CD4-positive, alpha-beta T cell treated with Interleukin-12 subunit alpha and Interleukin-12 subunit beta, for 1 hour (primary cell): ENCODE measurements around the gene VWA2.

Source experiments
- DNase-seq: peaks from one replicate; pipeline ENCODE4 v3.0.0-alpha.2; 2020

VWA2 gene, protein sequence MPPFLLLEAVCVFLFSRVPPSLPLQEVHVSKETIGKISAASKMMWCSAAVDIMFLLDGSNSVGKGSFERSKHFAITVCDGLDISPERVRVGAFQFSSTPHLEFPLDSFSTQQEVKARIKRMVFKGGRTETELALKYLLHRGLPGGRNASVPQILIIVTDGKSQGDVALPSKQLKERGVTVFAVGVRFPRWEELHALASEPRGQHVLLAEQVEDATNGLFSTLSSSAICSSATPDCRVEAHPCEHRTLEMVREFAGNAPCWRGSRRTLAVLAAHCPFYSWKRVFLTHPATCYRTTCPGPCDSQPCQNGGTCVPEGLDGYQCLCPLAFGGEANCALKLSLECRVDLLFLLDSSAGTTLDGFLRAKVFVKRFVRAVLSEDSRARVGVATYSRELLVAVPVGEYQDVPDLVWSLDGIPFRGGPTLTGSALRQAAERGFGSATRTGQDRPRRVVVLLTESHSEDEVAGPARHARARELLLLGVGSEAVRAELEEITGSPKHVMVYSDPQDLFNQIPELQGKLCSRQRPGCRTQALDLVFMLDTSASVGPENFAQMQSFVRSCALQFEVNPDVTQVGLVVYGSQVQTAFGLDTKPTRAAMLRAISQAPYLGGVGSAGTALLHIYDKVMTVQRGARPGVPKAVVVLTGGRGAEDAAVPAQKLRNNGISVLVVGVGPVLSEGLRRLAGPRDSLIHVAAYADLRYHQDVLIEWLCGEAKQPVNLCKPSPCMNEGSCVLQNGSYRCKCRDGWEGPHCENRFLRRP

DNA sequence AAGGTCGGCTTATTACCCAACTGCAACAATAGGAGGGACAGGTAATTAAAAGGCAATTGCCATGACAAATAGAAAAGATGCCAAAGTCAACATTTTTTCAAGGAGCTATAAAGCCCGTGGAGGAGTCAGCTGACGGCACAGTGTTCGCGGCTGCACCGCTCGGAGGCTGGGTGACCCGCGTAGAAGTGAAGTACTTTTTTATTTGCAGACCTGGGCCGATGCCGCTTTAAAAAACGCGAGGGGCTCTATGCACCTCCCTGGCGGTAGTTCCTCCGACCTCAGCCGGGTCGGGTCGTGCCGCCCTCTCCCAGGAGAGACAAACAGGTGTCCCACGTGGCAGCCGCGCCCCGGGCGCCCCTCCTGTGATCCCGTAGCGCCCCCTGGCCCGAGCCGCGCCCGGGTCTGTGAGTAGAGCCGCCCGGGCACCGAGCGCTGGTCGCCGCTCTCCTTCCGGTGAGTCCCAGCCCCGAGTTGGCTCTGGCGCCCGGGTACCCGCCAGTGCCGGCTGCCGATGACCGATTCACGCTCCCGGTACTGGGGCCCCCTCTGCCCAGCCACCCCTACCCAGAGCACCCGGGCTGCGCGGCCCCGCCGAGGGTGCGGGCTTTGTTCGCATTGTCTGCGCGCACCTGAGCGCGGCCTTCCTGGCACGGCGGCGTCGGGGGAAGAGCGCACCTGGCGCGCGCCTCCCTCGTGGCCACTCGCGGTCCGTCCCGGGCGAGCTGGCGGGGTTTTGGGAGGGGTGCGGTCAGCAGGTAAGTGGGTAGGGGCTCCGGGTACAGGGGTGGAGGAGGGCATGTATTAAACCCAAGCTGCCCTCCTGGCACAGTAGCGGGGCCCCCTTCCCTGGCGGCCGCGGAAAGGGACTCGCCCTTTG is at the start of gene VWA2:
Gene VWA2 (plus strand): TSS at position 138 of the 877 bp plus-strand sequence. CDS start 9,460 bp downstream, outside the sequence.
- peak; percentile 10 for DNase-seq

DNA sequence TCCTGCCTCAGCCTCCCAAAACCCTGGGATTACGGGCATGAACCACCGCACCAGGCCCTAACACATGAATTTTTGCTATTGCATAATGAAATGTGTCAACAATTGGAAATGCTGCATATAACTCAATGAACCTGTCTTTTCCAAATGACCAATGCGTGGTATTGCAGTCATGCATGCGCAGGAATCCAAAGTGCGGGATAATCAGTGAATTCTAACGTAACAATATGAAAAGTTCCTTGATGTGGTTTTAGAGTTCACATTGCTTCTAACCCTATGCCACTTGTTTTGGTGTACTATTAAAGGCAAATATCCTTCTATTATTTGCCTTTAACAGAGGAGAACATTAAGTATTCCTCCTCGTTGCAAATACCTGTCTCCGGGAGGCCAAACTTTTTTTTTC is 49.4 kb upstream of the VWA2 start:
- DNase-seq: no peak

DNA sequence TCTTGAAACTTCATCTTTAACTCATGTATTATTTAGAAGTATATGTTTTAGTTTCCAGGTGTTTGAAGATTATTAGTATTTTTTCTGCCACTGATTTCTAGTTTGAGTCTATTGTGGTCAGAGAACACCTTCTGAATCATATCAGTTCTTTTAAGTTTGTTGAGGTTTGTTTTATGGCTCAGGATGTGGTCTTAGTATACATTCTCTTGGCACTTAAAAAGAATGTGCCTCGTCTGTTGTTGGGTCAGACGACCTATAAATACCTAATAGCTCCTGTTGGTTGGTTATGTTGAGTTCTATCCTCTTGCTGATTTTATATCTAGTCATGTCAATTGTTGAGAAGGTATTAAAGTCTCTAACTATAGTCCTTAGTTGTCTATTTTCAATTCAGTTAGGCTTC is 44.0 kb upstream of the VWA2 start:
- no peak for DNase-seq

DNA sequence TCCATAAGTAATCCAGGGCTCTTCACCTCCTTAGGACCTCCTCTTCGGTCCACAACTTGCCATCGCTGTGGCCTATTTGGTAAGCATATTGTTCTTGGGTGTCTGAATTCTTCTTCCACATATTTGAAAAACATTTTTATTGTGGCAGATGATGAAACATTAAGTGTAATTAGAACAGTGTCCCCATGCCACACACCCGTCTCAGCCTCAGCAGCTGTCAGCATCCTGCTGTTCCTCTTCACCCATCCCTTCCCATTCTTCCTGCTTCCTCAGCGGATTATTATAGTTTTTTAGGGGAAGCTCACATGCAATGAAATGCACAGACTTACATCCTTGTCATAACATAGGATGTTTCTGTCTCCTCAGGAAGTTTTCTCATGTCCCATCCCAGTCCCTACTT is 39.8 kb upstream of the VWA2 start:
- DNase-seq: no peak

DNA sequence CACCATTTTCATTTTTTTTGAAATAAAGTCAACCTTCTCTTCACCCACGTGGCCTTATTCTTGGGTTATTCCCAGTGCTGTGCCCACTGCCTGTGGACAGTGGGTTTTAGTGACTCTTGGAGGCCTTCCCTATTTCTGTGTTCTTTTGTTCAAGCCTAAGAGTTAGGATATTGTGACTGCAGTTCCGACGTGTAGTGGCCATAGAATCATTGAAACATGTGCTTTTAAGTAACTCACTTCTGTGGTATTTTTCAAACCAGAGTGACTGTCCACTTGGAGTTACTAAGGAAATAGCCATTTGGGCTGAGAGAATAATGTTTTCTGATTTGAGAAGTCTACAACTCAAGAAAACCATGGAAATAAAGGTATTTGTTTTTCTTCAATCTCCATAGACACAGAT is 36.2 kb upstream of the VWA2 start:
- no peak for DNase-seq

DNA sequence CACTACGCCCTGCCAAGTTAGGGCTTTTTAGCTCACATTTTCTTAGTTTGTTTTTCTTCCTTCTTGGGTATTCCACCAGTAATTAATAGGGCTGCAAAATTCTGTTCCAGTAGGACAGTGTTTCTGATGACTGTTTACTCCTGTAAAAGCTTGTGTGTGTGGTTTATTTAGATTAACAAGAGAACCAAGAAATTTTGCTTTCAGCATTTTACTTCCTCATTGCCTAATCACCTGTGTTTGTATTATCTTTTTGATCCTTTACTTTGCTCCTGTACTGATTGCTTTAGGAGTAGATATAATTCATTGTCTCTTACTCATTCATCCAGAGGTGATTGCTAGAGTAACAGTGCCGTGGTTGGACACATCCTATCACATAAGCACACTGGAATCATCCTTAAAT is 32.2 kb upstream of the VWA2 start:
- DNase-seq: no peak

DNA sequence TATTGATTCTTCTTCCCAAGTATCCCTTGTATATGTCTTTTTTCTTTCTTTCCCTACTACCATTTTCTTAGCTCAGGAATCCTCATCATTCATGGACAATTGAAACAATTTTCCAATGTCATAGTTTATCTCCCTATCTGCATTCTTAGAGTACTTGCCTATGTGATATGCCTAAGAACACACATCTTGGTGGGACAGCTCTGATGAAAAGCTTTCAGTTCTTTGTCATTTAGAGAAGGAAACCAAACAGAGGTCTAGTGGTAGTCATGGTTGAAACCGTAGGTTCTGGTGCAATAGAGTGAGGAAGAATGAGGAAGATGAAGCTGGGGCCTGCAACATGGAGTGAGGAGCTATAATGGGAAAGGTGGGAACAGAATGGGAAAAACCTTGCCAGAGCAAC is 31.7 kb upstream of the VWA2 start:
- no peak for DNase-seq

DNA sequence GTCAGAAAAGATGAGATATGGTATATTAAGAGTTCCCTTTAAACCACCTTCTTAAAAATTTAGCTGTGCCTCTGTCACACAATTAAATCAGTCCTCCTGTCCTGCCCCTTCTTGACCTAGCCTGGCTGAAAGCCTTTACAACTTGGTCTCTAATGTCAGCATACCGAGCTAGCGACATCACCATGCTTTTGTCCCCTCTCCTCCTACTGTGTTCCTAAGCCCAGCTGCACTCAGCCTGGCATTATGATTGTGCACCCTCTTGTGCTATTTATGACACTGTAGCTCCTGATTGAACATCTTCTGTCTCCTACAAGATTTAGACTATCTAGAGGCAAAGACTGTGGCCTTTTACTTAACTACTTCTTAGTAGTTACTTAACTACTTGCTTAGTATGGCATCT is 30.7 kb upstream of the VWA2 start:
- DNase-seq: no peak

DNA sequence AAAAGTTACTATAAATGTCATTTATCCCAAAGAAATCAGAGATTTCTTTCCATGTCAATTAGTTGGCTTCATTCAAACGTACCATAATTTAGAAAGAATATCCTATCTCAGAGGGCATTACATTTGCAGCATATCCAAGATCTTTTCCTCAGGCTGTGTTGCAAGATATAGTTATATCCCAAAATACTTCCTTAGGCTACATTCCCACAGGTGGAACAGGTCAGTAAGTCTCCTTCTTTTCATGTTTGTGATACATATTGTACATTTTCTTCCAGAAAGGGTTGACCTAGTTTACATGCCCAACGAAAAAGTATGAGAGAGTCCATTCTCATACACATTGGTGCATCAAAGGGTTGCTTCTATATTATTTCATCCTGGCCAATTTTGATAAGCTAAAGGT is 26.9 kb upstream of the VWA2 start:
- no peak for DNase-seq

DNA sequence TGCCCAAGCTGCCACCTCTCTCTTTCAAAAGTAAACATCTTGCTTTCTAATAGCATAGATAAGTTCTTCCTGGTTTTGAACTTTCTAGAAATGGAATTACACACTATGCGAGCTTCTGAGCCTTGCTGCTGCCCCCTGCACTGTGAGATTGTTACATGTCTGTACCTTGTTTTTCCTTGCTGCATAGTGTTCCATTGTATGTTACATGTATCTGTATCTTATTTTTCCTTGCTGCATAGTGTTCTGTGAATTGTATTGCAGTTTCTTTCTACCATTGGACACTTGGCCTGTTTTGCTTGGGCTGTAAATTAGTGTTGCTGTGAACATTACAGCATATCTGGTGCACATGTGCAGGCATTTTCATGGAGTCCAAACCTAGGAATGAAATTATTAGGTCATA is 24.0 kb upstream of the VWA2 start:
- DNase-seq: no peak

DNA sequence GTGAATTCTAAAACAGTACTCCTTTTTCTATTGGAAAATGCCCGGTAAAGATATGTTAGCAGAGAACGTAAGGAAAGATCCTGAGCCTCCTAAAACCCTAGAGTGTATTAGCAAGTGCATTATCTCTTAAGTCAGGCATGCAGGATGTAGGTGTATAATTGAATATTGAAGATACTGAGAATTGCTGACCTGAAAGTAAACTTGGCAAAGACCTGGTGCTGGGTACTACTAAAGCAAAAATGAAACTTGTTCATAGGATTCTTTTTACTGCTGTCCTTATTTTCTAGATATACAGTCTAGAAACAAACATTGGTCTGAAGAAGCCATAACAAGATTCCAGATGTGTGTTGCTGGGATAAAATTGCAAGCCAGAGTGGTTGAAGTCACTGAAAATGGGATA is 18.8 kb upstream of the VWA2 start:
- DNase-seq: no peak

DNA sequence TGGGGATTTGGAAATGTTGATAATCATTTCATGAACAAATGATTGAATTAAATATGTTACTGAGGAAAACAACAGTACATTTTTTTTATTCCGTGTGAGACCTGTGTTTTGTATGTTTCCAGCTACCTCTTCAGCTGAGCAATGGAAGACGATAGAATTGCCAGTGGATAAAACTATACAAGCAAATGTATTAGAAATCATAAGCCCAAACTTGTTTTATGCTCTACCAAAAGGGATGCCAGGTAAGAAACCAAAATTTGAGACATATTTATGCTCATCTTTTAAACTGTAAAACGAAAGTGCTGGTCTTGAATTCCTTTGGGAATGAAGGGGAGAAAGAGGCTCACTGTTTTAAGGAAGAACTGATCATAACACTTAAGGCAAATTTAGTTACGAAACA is 17.8 kb upstream of the VWA2 start:
- no peak for DNase-seq

DNA sequence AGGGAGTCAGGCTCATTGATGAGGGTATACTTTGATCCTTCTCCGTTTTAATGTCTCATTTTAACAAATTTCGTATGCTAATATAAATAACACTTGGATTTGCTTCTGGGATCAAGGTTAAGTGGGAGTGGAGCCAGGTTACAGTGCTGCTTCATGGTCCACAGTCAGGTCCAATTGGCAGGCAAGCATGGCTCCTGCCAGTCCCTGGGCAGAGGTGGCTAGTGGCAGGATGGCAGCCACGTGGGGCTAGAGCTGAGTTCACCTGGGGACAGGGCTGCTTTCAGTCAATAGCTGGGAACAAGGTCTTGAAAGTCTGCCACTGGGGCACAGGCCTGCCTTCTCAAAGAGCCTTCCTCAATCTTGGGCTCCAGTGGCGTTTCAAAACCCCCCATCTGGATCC is 16.0 kb upstream of the VWA2 start:
- DNase-seq: no peak

DNA sequence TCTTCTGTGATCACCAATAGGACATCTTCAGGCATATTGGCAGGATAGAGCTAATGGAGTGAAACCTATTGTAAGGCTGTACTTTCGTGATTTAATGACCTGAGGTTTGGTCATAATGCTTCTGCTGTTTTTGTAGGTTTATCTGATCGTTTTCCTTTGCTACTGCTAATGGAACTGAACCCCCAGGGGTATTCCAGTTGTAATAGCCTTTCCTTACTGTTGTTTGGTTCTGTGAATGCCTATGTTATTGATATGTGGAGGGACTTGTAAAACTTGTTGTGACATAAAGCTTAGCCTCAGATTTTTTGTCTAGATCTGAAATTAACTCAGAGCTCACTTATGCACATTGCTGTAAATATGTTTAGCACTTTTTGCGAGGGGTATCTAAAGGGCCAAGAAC is 10.9 kb upstream of the VWA2 start:
- DNase-seq: no peak

DNA sequence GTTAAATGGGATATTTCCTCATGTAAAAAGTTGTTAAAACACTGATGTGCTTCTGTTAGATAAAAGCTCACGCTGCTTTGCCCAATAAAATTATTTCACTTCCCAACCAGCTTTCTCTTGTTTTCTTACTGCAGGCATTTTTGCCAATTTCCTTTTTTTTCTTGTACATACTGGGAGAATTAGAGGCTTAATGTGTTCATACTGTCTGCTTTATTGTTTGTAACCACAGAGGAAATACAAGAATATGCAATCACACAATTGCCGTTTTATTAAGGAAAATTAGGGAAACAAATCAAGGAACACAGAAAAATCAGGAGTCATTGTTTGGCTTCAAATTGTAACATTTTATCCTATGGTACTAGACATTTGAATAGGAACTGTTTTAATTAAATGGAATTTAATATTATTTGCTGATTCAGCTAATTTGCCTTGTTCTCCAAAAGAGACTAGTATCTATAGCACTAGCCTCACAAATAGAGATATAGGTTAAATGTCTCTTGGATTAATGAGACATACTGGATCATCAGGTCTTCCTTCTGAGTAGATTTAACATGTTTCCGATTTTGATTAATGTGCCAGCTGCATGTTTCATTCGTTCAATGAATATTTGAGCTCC is 6.4 kb upstream of the VWA2 start:
- no peak for DNase-seq

DNA sequence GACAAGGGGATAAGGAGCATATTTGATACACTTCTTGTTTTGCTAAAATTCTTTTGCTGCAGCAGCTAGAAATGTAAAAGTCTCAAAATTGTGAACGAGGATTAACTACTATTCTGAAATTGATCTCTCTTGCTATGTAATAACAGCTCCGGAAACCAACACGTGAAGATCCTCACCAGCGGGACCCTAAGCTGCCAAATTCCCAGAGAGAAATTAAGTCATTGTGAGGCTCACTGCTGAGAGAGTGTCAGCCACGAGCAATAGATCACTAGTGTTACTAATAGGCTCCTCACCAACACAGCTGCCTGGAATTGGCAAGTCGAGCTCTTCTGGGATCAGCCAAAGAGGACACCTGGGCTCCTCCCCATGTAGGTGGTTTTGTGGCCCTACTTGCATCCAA is 5.6 kb upstream of the VWA2 start:
- DNase-seq: no peak

DNA sequence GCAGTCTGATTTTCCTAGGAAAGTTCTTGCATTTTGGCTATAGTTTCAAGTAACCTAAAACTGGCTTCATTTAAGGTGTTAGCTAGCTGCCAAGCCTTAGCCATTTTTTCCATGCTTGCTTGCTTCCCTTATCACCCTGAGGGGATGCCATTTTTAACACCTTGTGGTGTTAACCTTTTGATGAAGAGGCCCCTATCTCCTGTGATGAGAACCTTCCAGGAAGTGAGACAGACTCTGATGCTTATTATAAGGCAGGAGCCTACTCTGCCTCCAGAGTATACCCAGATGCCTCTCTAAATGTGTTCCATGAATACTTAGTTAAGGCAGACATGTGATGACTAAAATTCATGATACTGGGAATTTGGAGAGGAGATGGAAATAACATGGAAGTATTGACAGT is 4.9 kb upstream of the VWA2 start:
- DNase-seq: no peak

DNA sequence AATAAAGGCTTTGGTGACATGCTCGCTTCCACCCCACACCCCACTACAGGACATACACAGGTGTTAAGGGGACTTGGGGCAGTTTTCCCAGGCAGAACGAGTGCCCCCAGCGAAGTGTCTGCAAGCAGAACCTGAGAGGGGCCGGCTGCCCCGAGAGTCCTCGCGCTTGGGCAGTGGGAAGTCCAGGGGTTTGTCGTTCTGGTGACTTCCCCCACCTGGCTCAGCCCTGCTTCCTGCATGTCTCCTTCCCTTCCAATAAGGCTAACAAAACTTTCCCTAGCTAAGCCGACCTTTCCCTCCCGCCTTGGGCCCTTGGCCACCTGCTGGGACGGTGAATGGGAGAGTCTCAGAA is 916 bp downstream of the VWA2 start:
- no peak for DNase-seq

DNA sequence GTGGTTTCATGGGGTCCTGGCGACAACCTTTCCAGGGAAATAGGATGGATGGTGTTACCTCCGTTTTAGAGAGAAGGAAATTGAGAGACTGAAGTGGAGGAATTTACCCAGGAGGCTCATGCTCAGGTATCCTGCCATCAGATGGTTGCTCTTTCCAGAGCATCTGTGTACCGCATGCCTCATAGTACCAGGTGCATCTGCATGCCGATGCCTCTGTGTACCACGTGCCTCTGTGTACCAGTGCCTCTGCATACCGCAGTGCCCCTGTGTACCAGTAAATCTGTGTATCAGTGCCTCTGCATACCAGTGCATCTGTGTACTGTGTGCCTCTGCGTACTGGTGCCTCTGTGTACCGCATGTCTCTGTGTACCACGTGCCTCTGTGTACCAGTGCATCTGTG is 3.2 kb downstream of the VWA2 start:
- DNase-seq: no peak

DNA sequence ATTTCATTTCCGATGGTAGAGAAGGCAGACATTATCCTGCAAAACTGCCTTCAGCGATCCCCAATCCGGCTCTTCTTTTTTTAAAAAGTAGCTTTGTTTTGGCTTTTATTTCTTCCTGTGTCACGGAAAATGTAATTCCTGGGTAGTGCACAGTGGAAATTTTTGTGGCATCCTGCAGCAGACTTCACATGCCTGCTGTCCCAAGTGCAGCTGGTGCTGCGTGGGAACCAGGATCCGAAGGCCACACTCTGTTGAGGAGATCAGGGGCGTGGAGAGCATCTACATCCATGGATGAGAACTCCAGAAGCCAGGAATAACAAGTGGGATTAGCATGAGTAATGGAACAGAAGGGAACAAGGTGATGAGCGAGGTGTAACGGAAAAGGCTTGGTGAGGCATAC is 4.6 kb downstream of the VWA2 start:
- DNase-seq: no peak

DNA sequence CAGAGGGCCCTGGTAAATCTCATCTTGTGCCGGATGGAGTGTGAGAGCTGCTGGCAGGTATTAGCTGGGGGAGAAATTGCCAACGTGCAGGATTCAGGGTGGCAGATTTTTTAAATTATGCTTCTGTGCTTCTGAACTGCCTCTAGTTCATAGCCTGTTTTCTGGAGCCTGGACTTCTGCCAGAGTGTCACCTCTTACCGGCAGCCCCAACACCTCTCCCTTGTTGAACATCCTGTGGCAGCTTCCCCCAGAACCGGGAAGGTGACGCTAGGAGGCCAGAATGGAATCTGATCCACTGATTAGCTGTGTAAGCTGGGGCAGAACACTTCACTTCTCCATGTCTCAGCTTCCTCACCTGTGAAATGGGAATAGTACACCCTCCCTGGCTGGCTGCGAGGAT is 5.1 kb downstream of the VWA2 start:
- DNase-seq: no peak

DNA sequence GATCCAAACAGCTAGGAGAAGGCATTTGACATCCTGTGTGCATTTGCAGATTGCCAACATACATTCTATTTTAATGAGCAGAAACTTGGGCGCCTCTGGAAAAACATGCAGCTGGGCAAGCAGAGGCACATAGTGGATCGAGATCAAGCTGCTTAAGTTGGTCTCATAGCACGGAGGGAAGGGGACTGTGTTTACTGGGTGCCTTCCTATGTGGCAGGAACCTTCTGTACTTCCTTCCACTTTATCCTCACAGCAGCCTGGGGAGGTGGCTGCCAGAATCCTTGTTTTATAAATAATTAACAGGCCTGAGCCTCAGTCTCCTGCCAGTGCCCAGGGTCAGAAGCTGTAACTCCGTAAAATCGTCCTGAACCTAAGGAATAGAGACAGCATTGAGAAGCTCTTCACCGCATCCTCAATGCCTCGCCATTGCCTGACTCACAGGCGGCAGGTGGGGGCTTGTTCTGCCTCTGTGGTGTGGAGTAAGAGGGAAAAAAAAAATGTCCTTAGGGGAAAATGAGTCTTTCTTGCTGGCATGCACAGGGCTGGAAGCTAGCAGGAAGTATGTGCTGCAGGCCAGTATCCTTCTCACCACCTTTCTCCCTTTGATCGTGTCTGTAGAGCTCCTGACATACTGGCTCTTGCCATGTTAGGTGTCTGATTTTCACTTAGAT is 6.2 kb downstream of the VWA2 start:
- DNase-seq: no peak
